HepG2 (cell line): ENCODE results near the gene OSBPL5.

Experiments
- MXI1 ChIP-seq: IDR thresholded peaks from 3 replicates; pipeline ENCODE4 v1.6.1; 2012; ENCODE audit warnings: low read depth, low read length, inconsistent platforms, borderline replicate concordance
- ZFX ChIP-seq: sonication (generic); formaldehyde crosslinking; IDR thresholded peaks from 2 replicates; pipeline ENCODE4 v1.4.0; 2020; ENCODE audit warnings: mild to moderate bottlenecking, low read depth, missing genetic modification reagents, moderate library complexity
- TF ChIP-seq, protein P1 (sequence below): sonication (generic); formaldehyde crosslinking; IDR thresholded peaks from one replicate; pipeline ENCODE4 v1.5.1; 2020; ENCODE audit warnings: mild to moderate bottlenecking, missing genetic modification reagents; ENCODE audit errors: not compliant biosample characterization

DNA sequence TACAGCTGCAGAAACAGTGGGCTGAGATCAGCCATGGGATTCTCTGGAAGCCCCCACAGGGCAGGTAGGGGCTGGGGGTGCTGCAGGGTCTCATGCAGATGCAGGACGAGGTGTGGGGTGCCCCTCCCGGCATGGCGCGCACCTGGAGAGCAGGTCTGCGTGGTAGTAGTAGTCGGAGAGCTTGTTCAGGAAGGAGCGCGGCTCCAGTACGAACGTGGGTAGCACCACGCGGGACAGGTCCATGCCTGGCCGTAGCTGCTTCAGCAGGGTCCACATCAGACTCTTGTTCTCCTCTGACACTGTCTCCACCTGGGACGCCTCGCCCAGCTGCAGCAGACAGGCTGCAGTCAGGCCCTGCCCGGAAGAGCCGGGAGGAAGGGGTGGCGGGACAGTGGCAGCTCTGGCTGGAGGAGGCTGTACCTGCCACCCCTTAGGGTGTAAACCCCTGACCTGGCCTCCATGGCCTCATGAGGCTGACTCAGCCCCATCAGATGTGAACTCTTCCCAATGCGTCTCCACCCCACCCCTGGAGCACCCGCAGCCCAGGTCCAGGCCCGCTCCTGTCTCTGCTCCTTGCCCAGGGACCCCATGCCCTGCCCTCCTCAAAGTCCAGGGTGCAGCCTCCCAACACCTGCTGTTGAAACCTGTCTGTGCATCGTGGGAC, 60.9 kb downstream of the OSBPL5 start:
- TF ChIP-seq, protein P1, sequence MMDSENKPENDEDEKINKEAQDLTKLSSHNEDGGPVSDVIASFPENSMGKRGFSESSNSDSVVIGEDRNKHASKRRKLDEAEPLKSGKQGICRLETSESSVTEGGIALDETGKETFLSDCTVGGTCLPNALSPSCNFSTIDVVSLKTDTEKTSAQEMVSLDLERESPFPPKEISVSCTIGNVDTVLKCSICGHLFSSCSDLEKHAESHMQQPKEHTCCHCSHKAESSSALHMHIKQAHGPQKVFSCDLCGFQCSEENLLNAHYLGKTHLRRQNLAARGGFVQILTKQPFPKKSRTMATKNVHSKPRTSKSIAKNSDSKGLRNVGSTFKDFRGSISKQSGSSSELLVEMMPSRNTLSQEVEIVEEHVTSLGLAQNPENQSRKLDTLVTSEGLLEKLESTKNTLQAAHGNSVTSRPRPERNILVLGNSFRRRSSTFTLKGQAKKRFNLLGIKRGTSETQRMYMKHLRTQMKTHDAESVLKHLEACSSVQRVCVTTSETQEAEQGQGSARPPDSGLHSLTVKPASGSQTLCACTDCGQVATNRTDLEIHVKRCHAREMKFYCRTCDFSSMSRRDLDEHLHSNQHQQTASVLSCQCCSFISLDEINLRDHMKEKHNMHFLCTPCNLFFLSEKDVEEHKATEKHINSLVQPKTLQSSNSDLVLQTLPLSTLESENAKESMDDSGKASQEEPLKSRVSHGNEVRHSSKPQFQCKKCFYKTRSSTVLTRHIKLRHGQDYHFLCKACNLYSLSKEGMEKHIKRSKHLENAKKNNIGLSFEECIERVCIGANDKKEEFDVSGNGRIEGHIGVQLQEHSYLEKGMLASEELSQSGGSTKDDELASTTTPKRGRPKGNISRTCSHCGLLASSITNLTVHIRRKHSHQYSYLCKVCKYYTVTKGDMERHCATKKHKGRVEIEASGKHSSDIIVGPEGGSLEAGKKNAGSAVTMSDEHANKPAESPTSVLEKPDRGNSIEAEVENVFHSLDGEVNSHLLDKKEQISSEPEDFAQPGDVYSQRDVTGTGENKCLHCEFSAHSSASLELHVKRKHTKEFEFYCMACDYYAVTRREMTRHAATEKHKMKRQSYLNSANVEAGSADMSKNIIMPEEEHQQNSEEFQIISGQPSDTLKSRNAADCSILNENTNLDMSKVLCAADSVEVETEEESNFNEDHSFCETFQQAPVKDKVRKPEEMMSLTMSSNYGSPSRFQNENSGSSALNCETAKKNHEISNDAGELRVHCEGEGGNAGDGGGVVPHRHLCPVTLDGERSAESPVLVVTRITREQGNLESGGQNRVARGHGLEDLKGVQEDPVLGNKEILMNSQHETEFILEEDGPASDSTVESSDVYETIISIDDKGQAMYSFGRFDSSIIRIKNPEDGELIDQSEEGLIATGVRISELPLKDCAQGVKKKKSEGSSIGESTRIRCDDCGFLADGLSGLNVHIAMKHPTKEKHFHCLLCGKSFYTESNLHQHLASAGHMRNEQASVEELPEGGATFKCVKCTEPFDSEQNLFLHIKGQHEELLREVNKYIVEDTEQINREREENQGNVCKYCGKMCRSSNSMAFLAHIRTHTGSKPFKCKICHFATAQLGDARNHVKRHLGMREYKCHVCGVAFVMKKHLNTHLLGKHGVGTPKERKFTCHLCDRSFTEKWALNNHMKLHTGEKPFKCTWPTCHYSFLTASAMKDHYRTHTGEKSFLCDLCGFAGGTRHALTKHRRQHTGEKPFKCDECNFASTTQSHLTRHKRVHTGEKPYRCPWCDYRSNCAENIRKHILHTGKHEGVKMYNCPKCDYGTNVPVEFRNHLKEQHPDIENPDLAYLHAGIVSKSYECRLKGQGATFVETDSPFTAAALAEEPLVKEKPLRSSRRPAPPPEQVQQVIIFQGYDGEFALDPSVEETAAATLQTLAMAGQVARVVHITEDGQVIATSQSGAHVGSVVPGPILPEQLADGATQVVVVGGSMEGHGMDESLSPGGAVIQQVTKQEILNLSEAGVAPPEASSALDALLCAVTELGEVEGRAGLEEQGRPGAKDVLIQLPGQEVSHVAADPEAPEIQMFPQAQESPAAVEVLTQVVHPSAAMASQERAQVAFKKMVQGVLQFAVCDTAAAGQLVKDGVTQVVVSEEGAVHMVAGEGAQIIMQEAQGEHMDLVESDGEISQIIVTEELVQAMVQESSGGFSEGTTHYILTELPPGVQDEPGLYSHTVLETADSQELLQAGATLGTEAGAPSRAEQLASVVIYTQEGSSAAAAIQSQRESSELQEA (CRISPR knock-in tag) = no peak
- TF ChIP-seq MXI1 (no peak), ZFX (no peak)
